ENCODE data around the gene EXOSC6.
"Not testable (repeated sequence)": the region's sequence is repeated elsewhere in the genome, so short reads cannot be mapped to it uniquely, and the experiment has no call there.

DNA sequence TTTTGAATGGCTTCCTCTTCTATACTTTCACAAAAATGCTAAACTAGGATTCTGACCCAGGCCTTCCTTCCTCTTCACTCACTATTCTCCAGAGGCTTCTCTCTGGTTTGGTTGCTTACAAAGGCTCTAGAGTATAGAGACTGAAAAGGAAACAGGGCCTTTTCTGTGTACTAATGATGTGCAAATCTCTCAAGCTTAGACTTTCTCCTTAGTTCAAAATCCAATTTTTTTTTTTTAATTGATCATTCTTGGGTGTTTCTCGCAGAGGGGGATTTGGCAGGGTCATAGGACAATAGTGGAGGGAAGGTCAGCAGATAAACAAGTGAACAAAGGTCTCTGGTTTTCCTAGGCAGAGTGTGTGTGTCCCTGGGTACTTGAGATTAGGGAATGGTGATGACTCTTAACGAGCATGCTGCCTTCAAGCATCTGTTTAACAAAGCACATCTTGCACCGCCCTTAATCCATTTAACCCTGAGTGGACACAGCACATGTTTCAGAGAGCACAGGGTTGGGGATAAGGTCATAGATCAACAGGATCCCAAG, 27.7 kb downstream of the EXOSC6 start:
- not testable (repeated sequence) for TF ChIP-seq EP300, POLR2A, POLR2AphosphoS5 (IDR thresholded peaks at IDR 0.05)
- TF ChIP-seq, protein P1, sequence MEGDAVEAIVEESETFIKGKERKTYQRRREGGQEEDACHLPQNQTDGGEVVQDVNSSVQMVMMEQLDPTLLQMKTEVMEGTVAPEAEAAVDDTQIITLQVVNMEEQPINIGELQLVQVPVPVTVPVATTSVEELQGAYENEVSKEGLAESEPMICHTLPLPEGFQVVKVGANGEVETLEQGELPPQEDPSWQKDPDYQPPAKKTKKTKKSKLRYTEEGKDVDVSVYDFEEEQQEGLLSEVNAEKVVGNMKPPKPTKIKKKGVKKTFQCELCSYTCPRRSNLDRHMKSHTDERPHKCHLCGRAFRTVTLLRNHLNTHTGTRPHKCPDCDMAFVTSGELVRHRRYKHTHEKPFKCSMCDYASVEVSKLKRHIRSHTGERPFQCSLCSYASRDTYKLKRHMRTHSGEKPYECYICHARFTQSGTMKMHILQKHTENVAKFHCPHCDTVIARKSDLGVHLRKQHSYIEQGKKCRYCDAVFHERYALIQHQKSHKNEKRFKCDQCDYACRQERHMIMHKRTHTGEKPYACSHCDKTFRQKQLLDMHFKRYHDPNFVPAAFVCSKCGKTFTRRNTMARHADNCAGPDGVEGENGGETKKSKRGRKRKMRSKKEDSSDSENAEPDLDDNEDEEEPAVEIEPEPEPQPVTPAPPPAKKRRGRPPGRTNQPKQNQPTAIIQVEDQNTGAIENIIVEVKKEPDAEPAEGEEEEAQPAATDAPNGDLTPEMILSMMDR (IDR thresholded peaks at IDR 0.05), result not testable (repeated sequence)

Data from suprapubic skin (tissue), 4 donors.